Measurements from ENCODE around the gene POMC.

The POMC gene

GRCh38 chr2:25198576-25198975 is 30.2 kb upstream of the POMC start:
- H3K9me3 ChIP-seq (ENCODE audit: control insufficient read depth, insufficient read depth, low read length) = no peaks in the 10 kb centered on the region
- no peaks in the 10 kb centered on the region for H3K4me1 ChIP-seq (ENCODE audit: control insufficient read depth, insufficient read depth, low read length)
- H3K9ac ChIP-seq (ENCODE audit: low read depth, low read length) = no peak overlapping the region
- H3K27me3 ChIP-seq (ENCODE audit: control insufficient read depth, insufficient read depth, low read length) = no peaks in the 10 kb centered on the region
- H3K4me3 ChIP-seq (ENCODE audit: low read depth, low read length) = no peak overlapping the region
- H3K36me3 ChIP-seq (ENCODE audit: control insufficient read depth, insufficient read depth, low read length) = no peaks in the 10 kb centered on the region

GRCh38 chr2:25198209-25198525 is 29.8 kb upstream of the POMC start:
- no peak overlapping the region for H3K9ac ChIP-seq (ENCODE audit: low read depth, low read length)
- H3K9me3 ChIP-seq (ENCODE audit: control insufficient read depth, insufficient read depth, low read length) = no peaks in the 10 kb centered on the region
- H3K4me1 ChIP-seq (ENCODE audit: control insufficient read depth, insufficient read depth, low read length) = no peaks in the 10 kb centered on the region
- no peak overlapping the region for H3K4me3 ChIP-seq (ENCODE audit: low read depth, low read length)
- no peaks in the 10 kb centered on the region for H3K36me3 ChIP-seq (ENCODE audit: control insufficient read depth, insufficient read depth, low read length)
- H3K27me3 ChIP-seq (ENCODE audit: control insufficient read depth, insufficient read depth, low read length) = no peaks in the 10 kb centered on the region

- H3K4me3 ChIP-seq (ENCODE audit: low read depth, low read length) = no peak overlapping the region
- H3K9ac ChIP-seq (ENCODE audit: low read depth, low read length) = no peak overlapping the region
- no peaks in the 10 kb centered on the region for H3K27me3 ChIP-seq (ENCODE audit: control insufficient read depth, insufficient read depth, low read length)
Measured at GRCh38 chr2:25197336-25198208, 29.2 kb upstream of the POMC start.

GRCh38 chr2:25194576-25195122 is 26.3 kb upstream of the POMC start:
- Histone ChIP-seq H3K27me3 (ENCODE audit: control insufficient read depth, insufficient read depth, low read length) (no peaks in the 10 kb centered on the region), H3K9me3 (ENCODE audit: control insufficient read depth, insufficient read depth, low read length) (no peaks in the 10 kb centered on the region), H3K4me1 (ENCODE audit: control insufficient read depth, insufficient read depth, low read length) (no peaks in the 10 kb centered on the region), H3K4me3 (ENCODE audit: low read depth, low read length) (no peak overlapping the region), H3K36me3 (ENCODE audit: control insufficient read depth, insufficient read depth, low read length) (no peaks in the 10 kb centered on the region), H3K9ac (ENCODE audit: low read depth, low read length) (no peak overlapping the region)

More at GRCh38 chr2:25197336-25198208, 29.2 kb upstream of the POMC start:
- Histone ChIP-seq H3K4me1 (ENCODE audit: control insufficient read depth, insufficient read depth, low read length) (no peaks in the 10 kb centered on the region), H3K9me3 (ENCODE audit: control insufficient read depth, insufficient read depth, low read length) (no peaks in the 10 kb centered on the region), H3K36me3 (ENCODE audit: control insufficient read depth, insufficient read depth, low read length) (no peaks in the 10 kb centered on the region)

- no peaks in the 10 kb centered on the region for H3K4me1 ChIP-seq (ENCODE audit: control insufficient read depth, insufficient read depth, low read length)
- no peak overlapping the region for H3K4me3 ChIP-seq (ENCODE audit: low read depth, low read length)
- no peaks in the 10 kb centered on the region for H3K27me3 ChIP-seq (ENCODE audit: control insufficient read depth, insufficient read depth, low read length)
- no peak overlapping the region for H3K9ac ChIP-seq (ENCODE audit: low read depth, low read length)
- H3K9me3 ChIP-seq (ENCODE audit: control insufficient read depth, insufficient read depth, low read length) = no peaks in the 10 kb centered on the region
- H3K36me3 ChIP-seq (ENCODE audit: control insufficient read depth, insufficient read depth, low read length) = no peaks in the 10 kb centered on the region
Measured at GRCh38 chr2:25190536-25190935, 22.2 kb upstream of the POMC start.

- no peak overlapping the region for H3K4me3 ChIP-seq (ENCODE audit: low read depth, low read length)
- no peaks in the 10 kb centered on the region for H3K27me3 ChIP-seq (ENCODE audit: control insufficient read depth, insufficient read depth, low read length)
- no peaks in the 10 kb centered on the region for H3K4me1 ChIP-seq (ENCODE audit: control insufficient read depth, insufficient read depth, low read length)
- no peaks in the 10 kb centered on the region for H3K9me3 ChIP-seq (ENCODE audit: control insufficient read depth, insufficient read depth, low read length)
- no peak overlapping the region for H3K9ac ChIP-seq (ENCODE audit: low read depth, low read length)
- no peaks in the 10 kb centered on the region for H3K36me3 ChIP-seq (ENCODE audit: control insufficient read depth, insufficient read depth, low read length)
Measured at GRCh38 chr2:25188405-25188804, 20.0 kb upstream of the POMC start.

GRCh38 chr2:25187729-25188350 is 19.5 kb upstream of the POMC start:
- Histone ChIP-seq H3K9ac (ENCODE audit: low read depth, low read length) (no peak overlapping the region), H3K9me3 (ENCODE audit: control insufficient read depth, insufficient read depth, low read length) (no peaks in the 10 kb centered on the region), H3K4me1 (ENCODE audit: control insufficient read depth, insufficient read depth, low read length) (no peaks in the 10 kb centered on the region), H3K4me3 (ENCODE audit: low read depth, low read length) (no peak overlapping the region), H3K27me3 (ENCODE audit: control insufficient read depth, insufficient read depth, low read length) (no peaks in the 10 kb centered on the region), H3K36me3 (ENCODE audit: control insufficient read depth, insufficient read depth, low read length) (no peaks in the 10 kb centered on the region)

GRCh38 chr2:25184254-25184653 is 15.9 kb upstream of the POMC start:
- Histone ChIP-seq H3K27me3 (ENCODE audit: control insufficient read depth, insufficient read depth, low read length) (no peaks in the 10 kb centered on the region), H3K9me3 (ENCODE audit: control insufficient read depth, insufficient read depth, low read length) (no peaks in the 10 kb centered on the region), H3K9ac (ENCODE audit: low read depth, low read length) (no peak overlapping the region), H3K4me1 (ENCODE audit: control insufficient read depth, insufficient read depth, low read length) (no peaks in the 10 kb centered on the region), H3K4me3 (ENCODE audit: low read depth, low read length) (no peak overlapping the region), H3K36me3 (ENCODE audit: control insufficient read depth, insufficient read depth, low read length) (no peaks in the 10 kb centered on the region)

GRCh38 chr2:25178976-25179375 is 10.6 kb upstream of the POMC start:
- H3K4me1 ChIP-seq (ENCODE audit: control insufficient read depth, insufficient read depth, low read length) = no peaks in the 10 kb centered on the region
- H3K36me3 ChIP-seq (ENCODE audit: control insufficient read depth, insufficient read depth, low read length) = no peaks in the 10 kb centered on the region
- H3K9ac ChIP-seq (ENCODE audit: low read depth, low read length) = no peak overlapping the region
- peaks cover 2% of the 10 kb centered on the region for H3K27me3 ChIP-seq (ENCODE audit: control insufficient read depth, insufficient read depth, low read length)
- H3K9me3 ChIP-seq (ENCODE audit: control insufficient read depth, insufficient read depth, low read length) = no peaks in the 10 kb centered on the region
- no peak overlapping the region for H3K4me3 ChIP-seq (ENCODE audit: low read depth, low read length)

GRCh38 chr2:25177211-25177611 is 8.8 kb upstream of the POMC start:
- Histone ChIP-seq H3K9ac (ENCODE audit: low read depth, low read length) (no peak overlapping the region), H3K9me3 (ENCODE audit: control insufficient read depth, insufficient read depth, low read length) (no peaks in the 10 kb centered on the region), H3K36me3 (ENCODE audit: control insufficient read depth, insufficient read depth, low read length) (no peaks in the 10 kb centered on the region), H3K4me1 (ENCODE audit: control insufficient read depth, insufficient read depth, low read length) (no peaks in the 10 kb centered on the region), H3K4me3 (ENCODE audit: low read depth, low read length) (no peak overlapping the region), H3K27me3 (ENCODE audit: control insufficient read depth, insufficient read depth, low read length) (peaks cover 2% of the 10 kb centered on the region)

- no peaks in the 10 kb centered on the region for H3K4me1 ChIP-seq (ENCODE audit: control insufficient read depth, insufficient read depth, low read length)
- H3K27me3 ChIP-seq (ENCODE audit: control insufficient read depth, insufficient read depth, low read length) = peaks cover 2% of the 10 kb centered on the region
- no peaks in the 10 kb centered on the region for H3K36me3 ChIP-seq (ENCODE audit: control insufficient read depth, insufficient read depth, low read length)
- H3K9ac ChIP-seq (ENCODE audit: low read depth, low read length) = no peak overlapping the region
- H3K9me3 ChIP-seq (ENCODE audit: control insufficient read depth, insufficient read depth, low read length) = no peaks in the 10 kb centered on the region
- H3K4me3 ChIP-seq (ENCODE audit: low read depth, low read length) = no peak overlapping the region
Measured at GRCh38 chr2:25176541-25177181, 8.3 kb upstream of the POMC start.
